CD4-positive, alpha-beta T cell treated with Interleukin-12 subunit alpha and Interleukin-12 subunit beta, for 1 hour (primary cell): ENCODE measurements around the gene KIAA1328.

Experiments used
- DNase-seq: peaks from one replicate; pipeline ENCODE4 v3.0.0-alpha.2; 2020

Gene KIAA1328

DNA sequence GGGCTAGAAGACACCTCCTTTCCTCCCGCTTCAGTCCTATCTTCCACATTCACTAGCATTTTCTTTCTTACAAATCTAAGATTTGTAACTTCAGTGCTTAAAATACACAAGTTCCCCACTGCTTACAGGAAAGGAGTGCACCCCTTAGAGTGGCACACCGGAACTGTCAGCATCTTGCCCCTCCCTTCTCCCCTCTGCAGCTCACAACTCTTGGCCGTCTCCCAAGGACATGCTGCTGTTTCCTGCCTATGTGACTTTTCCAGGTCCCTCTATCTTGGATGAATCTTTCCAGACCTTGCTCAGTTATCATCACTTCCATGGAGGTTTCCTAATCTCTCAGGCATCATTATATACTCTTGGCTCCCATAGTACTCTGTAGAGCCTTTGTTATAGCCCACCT is 401.8 kb downstream of the KIAA1328 start:
- no peak for DNase-seq

DNA sequence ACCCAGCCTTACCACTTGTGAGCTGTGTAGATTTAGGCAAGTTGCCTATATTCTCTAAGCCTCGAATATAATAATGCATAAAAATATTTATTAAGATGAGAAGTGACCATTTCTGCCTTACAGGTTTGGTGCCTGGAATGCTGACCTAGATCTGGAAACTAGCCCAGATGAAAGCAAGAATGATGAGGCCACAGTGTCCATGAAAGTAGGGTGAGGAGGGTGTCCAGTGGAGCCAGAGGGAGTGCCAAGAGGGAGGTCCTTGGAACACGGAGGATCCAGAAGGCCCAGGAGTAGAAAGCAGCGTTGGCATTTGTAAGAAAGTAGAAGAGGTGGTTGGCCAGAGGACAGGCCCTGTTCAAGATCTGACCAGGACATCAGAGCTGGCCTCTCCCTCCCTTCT is 402.3 kb downstream of the KIAA1328 start:
- DNase-seq, result no peak

DNA sequence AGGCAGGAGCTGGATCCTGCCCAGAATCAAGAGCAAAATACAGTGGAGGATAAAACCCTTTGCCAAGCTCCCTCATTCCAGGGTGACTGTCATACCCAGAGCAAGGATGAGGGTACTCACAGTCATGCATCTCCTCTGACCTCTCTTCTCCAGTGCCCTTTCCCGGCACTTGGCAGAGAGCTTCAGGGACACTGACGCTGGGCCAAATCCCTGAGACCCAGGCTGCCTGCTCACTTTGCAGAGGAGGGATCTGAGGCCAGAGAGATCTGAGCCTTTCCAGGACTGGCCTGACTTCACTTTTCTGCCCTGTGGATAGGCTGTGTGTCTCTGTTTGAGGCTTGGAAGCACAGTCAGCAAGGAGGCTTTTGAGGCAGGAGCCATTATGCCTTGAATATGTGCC is 406.7 kb downstream of the KIAA1328 start:
- no peak for DNase-seq

DNA sequence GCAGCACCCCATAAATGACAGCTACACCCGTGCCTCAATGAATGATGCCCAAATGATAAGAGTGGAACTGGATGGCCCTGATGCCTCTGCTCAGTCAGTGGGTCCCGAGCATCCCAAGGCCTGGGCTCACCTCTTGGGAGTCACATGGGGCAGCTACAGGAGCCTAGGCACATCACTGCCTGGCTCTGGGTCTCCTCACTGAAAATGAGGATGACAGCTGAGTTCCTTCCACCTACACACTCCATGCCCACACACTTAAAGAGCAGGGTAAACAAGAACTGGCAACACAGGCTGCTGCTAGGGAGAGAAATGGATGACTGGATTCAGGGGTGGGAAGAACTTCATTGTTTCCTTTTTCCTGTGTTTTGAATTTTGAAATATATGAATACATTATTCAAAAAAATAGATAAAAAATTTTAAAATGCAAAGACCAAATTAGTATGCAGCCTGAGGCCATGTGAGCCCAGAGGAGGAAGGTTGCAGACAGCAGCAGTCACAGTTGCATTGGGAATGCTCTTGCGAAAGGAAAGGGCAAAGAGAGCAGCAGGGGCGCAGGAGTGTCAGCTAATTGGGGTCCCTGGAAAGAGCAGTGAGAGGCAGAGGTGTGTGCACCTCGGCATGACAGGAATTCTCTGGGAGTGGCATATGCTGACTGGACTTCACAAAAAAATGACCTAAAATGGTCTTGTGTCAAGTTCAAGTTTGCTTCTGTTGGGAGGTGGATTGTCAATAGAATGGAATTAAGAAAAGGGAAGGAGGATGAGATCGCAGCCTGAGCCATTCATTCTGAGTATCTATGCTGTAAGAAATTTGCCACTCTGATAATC is 409.6 kb downstream of the KIAA1328 start:
- no peak for DNase-seq

DNA sequence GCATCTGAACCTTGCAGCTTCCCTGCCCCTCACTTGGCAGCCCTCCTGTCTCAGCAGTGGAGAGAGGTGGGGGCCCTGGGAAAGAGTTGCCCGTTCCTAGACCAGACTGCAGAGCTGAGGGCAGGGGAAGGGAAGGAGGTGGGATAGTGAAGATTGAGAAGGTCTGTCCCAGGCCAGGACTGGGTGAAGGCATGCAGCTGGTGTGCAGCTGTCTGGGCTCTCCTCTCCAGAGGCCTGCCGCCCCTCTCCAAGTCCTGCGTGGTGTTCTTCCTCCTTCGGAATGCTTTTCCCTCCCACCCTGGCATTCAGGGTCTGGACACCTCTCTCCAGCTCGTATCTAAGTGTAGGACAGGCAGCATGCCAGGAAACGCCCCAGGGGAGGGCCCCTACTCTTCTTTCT is 413.2 kb downstream of the KIAA1328 start:
- DNase-seq, result no peak

DNA sequence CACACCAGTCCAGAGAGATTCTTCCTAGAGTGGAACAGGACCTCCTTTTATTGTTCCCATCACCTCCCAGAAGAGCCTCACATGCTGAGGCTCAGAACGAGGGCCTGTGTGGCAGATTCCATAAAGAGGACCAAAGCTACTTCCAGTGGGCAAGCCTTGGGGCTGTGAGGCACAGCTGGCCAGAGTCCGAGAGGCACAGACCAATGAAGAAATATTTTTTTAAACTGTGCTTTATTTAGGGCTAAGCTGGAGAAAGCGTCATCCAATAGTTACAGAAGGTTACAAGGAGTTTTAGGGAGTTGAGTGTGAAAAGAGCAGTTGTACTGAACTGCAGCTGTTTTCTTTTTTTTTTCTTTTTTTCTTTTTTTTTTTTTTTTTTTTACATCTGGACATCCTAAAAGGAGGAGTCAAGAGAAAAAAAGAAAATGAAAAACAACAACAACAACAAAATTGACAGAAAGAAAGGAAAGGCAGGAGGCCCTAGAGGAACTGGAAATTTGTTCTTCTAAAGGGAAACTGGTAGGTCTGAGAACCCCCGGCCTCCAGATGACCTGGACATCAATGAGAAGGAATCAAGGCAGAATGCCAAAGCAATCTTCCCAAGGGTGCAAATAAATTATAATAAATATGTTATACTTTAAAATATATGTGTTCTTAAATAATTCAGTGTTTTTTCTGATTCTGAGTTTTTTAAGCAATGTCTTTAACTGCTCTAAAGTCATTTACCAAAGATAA is 414.1 kb downstream of the KIAA1328 start:
- DNase-seq, result no peak

DNA sequence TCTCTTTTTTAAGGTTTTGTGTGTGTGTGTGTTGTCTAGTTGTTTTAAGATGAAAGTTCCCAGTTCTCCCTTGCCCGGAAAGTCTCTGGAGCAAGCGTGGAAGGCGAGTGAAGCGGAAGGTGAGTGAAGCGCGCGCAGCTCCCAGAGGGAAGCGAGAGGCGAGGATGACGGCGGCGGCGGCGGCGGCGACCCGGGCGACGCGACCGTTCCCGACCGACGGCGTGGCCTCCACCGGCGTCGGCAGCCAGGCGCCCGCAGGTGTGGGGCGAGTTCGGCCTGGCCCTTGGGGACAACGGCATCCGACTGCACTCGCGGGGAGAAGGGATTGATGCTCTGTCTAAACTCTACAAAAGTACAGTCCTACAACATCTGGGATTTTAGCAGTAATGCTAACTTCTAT is 414.8 kb downstream of the KIAA1328 start:
- no peak for DNase-seq

DNA sequence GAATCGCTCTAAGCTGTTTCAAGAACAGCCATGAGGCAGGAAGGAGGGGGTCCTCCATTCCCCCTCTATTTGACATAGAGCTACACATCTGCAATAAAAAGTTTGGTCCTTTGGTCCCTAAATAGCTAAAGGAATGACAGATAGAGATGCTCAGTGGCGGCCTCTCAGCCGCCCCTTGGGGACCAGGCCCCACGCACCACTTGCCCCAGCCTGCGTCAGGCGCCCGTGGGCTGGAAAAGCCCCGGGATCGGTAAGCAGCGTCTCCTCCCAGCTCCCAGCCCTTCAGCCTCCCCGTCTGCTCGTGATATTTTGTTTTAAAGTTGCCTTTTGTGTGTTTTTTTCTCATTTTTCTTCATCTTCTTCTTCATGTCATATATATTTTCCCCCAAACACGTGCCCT is 415.7 kb downstream of the KIAA1328 start:
- no peak for DNase-seq

DNA sequence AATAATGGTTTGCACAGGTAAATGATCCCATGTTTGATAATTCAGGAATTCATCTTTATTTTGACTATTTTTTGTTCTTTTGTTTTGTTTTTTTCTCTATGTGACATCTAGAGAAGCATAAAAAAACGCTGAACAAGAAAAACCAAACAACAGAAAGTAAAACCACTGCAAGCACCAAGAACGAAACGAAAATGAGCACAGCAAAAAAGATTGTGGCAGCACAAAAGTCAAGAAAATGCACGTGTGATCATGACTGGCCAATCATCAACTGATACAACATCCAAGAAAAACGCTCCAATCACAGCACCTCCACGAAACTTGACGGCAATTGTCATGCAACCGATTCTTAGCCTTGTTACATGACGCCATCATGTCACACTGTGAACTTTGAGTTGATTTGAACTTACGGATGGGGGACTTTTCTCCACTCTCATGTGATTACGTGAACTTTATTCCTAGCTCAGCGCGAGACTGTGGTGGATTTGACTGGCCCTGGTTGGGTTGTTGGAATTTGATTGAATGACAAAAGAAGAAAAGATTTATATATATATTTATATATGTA is 417.9 kb downstream of the KIAA1328 start:
- no peak for DNase-seq

DNA sequence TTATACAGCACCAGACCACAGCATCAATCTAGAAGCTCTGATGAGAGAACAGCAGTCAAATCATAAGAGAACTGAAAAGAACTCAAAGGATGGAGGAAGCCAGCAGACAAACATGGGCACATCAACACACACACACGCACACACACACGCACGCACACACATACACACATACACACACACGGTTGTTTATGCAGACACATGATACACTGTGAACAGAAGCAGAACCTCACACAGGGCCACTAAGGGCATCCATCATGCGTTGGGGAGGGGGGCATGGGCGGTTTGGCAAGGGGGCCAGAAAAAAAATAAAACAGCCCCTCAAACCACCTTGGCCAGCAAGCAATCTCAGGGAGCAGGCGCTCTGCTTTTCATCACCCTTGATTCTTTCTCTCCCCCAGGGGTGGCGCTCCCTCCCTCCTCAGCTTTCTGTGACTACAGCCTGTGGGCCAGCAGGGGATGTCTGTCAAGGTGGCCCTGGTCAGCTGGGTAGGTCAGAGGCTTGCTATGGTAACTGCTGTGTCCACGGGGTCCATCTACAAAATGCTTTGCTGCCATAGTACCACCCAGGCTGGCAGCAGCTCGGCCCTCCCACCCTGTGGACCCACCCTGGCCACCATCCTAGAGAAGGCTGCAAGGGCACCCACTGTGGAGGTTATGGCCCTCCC is 418.7 kb downstream of the KIAA1328 start:
- no peak for DNase-seq

DNA sequence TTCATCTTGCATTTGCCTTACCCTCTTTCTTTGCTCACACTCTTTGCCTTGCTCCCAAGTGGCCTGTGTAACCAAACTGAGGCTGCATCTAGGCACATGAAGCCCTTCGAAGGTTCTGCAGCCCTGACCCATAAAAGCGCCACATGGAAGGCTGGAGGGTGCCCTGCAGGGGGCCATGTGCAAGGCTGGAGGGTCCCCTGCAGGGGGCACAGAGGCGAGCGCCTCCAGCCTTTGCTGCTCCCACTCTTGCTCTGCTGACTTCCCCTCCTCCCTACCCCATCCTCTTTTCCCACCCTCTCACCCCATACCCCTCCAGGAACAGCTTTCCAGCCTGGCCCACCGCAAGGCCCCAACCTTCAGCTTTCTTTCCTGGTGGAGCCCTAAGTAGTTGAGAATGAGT is 419.4 kb downstream of the KIAA1328 start:
- DNase-seq, result no peak

DNA sequence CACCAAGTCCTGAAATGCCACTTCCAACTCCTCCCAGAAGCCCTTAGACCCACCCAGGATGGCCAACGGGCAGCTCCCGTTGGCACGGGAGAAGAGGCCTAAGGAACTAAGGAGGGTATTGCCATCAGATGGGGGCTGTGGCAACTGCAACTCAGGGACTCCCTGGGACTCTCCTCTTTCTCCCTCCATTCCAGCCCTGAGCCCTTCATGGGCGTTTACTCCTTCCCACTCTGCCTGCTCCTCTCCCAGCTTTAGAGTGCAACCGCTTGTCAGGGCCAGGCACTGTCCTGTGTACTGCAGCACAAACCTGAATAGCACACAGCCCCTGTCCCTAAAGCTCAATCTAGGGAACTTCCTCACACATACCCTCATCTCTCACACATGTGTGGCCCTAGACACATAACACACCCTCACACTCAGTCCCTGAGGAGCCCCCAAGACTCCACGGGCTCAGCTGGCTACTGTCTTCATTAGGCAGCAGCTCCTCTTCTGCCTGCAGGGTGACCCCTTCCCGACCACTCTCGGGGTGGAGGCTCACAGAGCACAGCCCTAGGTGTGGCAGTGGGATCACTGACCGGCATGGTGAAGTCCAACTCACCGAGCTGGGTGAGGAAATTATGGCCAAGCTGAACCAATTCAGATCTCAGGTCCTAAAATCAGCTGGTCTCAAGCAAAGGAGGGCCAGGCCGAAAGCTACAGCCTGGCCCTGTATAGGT is 420.4 kb downstream of the KIAA1328 start:
- DNase-seq, result no peak

DNA sequence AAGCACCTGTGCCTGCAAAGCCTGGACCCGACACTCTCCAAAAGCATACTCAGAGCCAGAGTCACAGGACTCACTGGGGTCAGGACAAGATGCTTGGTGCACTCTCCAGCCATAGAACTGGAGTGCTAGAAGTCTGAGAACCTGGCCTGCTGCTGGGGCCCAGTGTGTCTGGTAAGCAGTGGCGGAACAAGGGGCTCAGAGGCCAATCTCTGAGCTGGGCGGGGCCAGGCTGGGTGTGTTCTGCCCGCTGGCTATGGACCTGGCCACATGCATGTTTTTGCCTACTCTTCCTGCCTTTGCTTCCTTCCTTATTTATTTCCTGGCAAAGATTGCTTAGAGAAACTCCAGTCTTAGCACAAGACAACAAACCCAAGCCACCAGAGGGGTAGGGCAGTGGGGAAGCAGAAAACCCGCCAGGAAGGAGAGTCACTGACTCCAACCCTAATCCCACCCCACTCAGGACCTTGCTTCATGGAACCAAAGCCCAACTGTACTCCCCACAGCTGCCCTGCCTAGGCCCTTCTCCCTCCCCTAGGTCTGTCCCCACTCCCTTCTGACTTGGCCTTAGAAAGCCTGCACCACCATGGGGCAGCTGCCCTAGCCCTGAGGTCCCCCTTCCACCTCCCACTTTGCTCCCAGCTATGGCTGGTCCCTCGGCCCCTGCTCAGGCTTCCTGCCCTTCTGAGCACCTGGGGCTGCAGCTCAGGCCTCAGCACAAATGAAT is 421.1 kb downstream of the KIAA1328 start:
- no peak for DNase-seq

DNA sequence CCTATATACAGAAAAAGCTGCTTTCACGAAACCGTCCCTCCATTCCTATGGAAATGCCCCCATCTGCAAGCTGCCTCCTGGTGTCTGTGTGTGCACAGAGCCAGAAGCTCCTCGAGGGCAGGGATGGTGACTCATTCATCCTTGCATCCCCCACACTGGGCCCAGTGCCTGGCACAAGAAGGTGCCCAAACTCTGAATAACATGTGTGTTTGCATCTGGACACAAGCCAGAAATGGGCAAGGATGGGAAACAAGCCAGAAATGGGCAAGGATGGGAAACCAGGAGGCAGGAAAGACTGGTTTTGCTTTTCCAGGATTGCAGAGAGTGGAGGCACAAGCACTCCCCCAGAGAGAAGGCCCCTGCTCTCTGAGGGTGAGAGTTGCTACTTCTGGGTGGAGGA is 422.8 kb downstream of the KIAA1328 start:
- DNase-seq, result no peak

DNA sequence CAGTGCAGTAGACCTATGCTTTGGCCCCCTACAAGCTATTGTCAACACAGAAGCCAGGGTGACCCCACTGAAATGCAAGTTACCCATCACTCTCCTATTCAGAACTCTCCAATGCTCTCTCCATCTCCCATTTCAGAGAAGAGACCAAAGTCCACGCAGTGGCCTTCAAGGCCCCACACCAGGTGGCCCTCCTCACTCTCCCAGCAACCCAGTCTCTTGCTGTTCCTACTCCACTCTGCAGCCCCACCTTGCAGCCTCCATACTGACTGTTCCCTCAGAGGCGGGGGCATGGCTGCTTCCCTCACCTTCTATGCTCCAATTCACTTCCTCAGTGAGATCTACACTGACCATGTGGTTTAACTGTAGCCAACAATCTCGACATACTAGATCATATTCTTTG is 423.4 kb downstream of the KIAA1328 start:
- DNase-seq, result no peak

DNA sequence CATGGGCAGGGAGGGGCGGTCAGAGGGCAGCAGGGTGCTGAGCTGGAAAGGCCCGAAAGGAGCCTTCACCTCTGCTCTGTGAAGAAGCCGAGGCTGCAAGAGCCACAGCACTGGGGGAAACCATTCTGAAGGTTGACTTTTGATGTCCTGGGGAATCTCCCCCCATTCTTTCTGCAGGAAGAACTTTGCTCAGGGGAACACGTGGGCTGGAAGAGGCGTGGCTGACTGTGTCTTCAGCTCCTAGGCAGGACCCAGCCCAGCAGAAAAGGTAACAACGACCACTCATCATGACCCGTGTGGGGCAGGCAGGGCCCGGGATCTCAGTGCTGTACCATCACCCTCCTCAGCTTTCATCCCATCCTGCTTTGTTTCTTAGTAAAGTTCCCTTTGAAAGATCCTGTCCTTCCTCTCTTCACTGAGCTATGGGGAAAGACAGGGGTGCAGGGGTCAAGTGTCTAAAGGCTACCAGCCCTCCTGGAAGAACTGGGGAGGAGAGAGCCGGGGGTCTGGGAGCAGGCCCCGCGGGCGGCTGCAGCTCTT is 424.0 kb downstream of the KIAA1328 start:
- DNase-seq, result no peak

DNA sequence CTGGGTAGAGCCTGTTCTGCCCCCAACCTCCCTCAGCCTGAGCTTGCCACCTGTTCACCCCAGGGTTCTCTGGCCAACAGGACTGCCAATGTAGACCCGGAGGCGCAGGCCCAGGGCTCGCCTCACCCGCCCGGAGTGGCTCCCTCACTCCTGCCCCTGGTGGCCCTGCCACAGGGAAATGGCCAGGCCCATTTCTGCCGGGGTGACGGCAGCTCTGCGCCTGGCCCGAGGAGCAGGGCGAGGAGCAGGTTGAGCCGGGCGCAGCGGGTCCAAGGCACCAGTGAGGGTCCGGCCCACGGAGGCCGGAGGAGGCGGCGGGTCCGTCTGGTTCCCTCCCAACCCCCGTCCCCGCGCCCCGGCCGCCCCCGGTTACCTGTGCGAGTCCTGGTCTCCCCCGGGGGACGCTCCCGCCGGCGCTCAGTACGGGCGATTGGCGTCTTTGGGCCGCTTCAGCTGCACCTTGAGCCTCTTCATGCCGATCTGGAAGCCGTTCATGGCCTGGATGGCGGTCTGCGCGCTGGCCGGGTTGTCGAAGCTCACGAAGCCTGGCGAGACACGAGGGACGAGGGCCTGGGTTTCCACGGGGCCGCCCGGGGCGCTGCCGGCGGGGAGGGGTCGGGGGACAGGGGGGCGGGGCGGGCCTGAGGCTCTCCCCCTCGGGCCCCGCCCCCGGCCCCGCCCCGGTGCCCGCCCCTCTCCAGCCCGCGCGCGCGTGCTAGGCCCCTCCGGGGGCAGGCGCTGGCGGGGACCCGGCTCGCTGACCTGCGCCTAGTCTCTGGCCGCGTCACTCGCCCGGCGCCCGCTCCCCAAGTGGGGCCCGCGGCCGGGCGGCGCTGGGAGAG is 424.7 kb downstream of the KIAA1328 start:
- no peak for DNase-seq

DNA sequence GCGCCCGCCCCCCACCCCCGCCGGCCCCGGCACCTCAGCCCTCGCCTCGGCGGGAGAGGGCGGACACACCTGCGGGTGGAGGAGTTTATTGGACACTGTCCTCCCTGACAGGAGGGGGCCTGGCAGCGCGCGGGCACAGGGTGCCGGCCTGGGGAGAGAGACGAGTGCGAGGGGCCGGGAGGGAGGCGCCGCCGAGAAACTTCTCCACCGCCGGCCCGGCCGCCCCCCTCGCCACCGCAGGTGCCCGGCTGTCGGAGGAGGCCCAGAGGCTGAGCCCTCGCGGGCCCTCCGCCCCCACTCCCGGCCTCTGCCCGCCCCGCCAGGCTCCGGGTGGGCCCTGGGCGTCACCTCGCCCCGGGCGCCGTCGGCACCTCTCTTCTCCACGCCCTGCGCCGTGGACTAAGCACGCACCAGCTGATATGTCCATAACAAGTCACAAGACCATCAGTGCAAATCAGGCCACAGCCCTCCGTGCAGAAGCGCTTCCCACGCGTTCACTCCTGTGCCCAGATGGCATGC is 425.4 kb downstream of the KIAA1328 start:
- DNase-seq, result no peak

DNA sequence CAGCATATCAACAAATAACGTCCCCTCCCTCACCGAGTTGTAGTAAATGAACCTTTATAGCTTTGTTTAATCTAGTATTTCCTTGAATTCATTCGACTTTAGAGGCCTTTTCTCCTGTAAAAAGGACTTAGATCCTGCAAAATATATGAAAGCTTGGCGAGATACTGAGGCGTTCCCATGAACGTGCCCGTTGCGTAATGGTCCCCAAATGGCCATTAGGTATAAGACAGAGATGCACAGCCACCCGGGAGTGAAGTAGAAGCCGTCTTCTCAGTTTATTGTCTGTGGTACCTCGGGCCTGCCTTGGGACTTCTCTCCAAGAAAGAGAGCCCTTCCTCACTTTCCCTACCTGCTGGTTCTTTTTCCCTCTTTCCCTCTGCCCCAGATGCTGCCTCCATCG is 426.0 kb downstream of the KIAA1328 start:
- DNase-seq, result no peak

DNA sequence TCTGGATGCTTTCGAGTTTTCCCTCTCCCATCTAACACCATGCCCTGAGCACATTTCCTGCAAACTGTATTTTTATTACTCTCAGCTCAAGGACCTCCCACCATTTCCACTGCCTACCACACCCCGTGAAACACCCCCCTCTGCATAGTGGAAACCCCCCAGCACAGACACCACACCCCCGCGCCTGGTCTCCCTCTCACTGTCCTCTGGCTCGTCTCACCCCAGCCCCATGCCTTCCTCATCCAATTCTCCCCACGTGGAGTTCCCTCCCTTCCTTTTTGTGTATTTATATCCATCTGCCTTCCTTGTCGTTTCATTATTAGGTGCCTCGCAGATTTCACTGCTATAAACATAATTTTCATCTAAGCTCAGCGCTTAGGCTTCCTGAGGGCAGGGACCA is 429.2 kb downstream of the KIAA1328 start:
- DNase-seq, result no peak

DNA sequence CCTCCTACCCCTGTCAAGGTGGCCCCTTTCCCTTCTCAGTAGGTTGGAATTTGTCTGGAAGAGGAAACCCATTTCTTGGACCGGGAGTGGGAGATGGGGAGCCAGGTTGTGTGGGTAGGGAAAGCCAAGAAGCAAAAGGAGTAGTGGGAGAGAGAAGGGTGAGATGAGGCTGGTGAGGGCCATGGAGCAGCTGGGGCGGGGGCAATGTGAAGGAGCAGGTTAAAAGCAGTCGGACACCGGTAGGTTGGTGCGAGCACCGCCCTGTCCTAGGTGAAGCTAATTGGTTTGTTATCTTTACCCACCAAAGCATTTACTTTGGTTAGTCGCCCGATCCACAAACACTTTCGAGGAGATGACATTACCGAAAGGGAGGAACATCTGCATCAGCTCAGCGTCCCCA is 429.9 kb downstream of the KIAA1328 start:
- no peak for DNase-seq
